Neural progenitor cell (in vitro differentiated cells): Measurements from ENCODE around the gene TBCD. TPM values are rescaled to one million over a fixed set of nuclear protein-coding genes. Genes with fewer than 3 reads are reported as not detected.

Source experiments
- DNase-seq: peaks from one replicate; pipeline ENCODE4 v3.0.0-alpha.2; 2016; ENCODE audit warnings: low spot score
- H2AFZ ChIP-seq: fragments of 200-600 bp; sonication (generic); replicated peaks from 2 replicates; pipeline ENCODE4 v1.6.1; 2016; ENCODE audit warnings: antibody characterized with exemption
- H3F3A ChIP-seq: fragments of 200-600 bp; sonication (generic); 2 replicates; pipeline ENCODE4 v1.6.1; 2016; ENCODE audit warnings: antibody characterized with exemption, low read depth
- H3K27ac ChIP-seq: fragments of 200-600 bp; sonication (generic); 2 replicates; pipeline ENCODE4 v1.5.1; 2016; ENCODE audit warnings: mild to moderate bottlenecking
- H3K27me3 ChIP-seq: fragments of 200-600 bp; sonication (generic); 2 replicates; pipeline ENCODE4 v1.6.1; 2016; ENCODE audit warnings: mild to moderate bottlenecking, moderate library complexity
- H3K36me3 ChIP-seq: fragments of 200-600 bp; sonication (generic); 2 replicates; pipeline ENCODE4 v1.5.1; 2016
- H3K4me1 ChIP-seq: fragments of 200-600 bp; sonication (generic); 2 replicates; pipeline ENCODE4 v1.6.1; 2016; ENCODE audit warnings: mixed run types
- H3K4me2 ChIP-seq: fragments of 200-600 bp; sonication (generic); 2 replicates; pipeline ENCODE4 v1.6.1; 2016
- H3K4me3 ChIP-seq: fragments of 200-600 bp; sonication (generic); 2 replicates; pipeline ENCODE4 v1.5.1; 2016
- H3K79me2 ChIP-seq: fragments of 200-600 bp; sonication (generic); 2 replicates; pipeline ENCODE4 v1.6.1; 2016; ENCODE audit warnings: low read depth
- H3K9ac ChIP-seq: fragments of 200-600 bp; sonication (generic); 2 replicates; pipeline ENCODE4 v1.6.1; 2016
- H3K9me3 ChIP-seq: fragments of 200-600 bp; sonication (generic); 2 replicates; pipeline ENCODE4 v1.5.1; 2016; ENCODE audit warnings: low read depth
- H4K20me1 ChIP-seq: fragments of 200-600 bp; sonication (generic); 2 replicates; pipeline ENCODE4 v1.6.1; 2016; ENCODE audit warnings: low read depth
- H3K27ac Mint-ChIP-seq: 3 replicates; pipeline ENCODE4 v1.8.0; 2021; ENCODE audit warnings: mixed read lengths
- H3K27me3 Mint-ChIP-seq: 2 replicates; pipeline ENCODE4 v1.8.0; 2022; ENCODE audit warnings: low read depth, mild to moderate bottlenecking, inconsistent platforms, moderate library complexity, mixed read lengths; ENCODE audit not compliant: insufficient read depth
- H3K36me3 Mint-ChIP-seq: 3 replicates; pipeline ENCODE4 v1.8.0; 2021; ENCODE audit warnings: mixed read lengths
- H3K4me1 Mint-ChIP-seq: 3 replicates; pipeline ENCODE4 v1.8.0; 2021; ENCODE audit warnings: mixed read lengths
- H3K4me3 Mint-ChIP-seq: 3 replicates; pipeline ENCODE4 v1.8.0; 2021; ENCODE audit warnings: mild to moderate bottlenecking, moderate library complexity, mixed read lengths
- H3K9me3 Mint-ChIP-seq: 3 replicates; pipeline ENCODE4 v1.8.0; 2020; ENCODE audit warnings: mixed read lengths
- EZH2 ChIP-seq: fragments of 200-600 bp; sonication (generic); IDR thresholded peaks from 2 replicates; pipeline ENCODE4 v1.6.1; 2017; ENCODE audit warnings: antibody characterized with exemption, mild to moderate bottlenecking, moderate library complexity
- EZH2phosphoT487 ChIP-seq: fragments of 200-600 bp; sonication (generic); IDR thresholded peaks from 2 replicates; pipeline ENCODE4 v1.6.1; 2017; ENCODE audit warnings: antibody characterized with exemption
- total RNA-seq: library from RNA; depleted of rRNA; stranded (reverse); fragments of >200 nt; gene quantifications from 2 replicates; pipeline ENCODE4 v1.2.3, GENCODE V29; 2015; ENCODE audit warnings: low replicate concordance
- TF ChIP-seq, protein P1 (sequence below): fragments of 200-600 bp; sonication (generic); IDR thresholded peaks from 2 replicates; pipeline ENCODE4 v1.5.1; 2017; ENCODE audit warnings: antibody characterized with exemption, mild to moderate bottlenecking

TBCD gene
- total RNA-seq, 1 donor from 2014 or later = 76.4 TPM

DNA sequence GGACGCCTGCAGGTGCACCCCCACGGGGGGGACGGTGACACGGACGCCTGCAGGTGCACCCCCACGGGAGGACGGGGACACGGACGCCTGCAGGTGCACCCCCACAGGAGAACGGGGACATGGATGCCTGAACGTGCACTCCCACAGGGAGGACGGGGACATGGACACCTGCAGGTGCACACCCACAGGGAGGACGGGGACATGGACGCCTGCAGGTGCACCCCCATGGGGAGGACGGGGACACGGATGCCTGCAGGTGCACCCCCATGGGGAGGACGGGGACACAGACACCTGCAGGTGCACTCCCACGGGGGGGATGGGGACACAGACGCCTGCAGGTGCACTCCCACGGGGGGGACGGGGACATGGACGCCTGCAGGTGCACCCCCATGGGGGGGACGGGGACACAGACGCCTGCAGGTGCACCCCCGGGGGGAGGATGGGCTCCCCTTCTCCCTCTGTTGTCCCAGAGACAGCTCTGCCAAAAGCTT lies 213.0 kb downstream of the TBCD start:
- H3K27me3 ChIP-seq = no peaks in the 10 kb centered on the region
- no peaks in the 10 kb centered on the region for H3K36me3 ChIP-seq
- H2AFZ ChIP-seq = no peak overlapping the region
- no peak overlapping the region for H3K4me3 Mint-ChIP-seq
- no peak overlapping the region for H3K9ac ChIP-seq
- no peak overlapping the region for H3K4me2 ChIP-seq
- H3F3A ChIP-seq = peaks cover 6% of the 10 kb centered on the region
- H4K20me1 ChIP-seq = no peaks in the 10 kb centered on the region
- H3K4me1 ChIP-seq = peaks cover 4% of the 10 kb centered on the region
- H3K4me1 Mint-ChIP-seq = peaks cover 7% of the 10 kb centered on the region
- H3K27ac ChIP-seq = no peak overlapping the region
- TF ChIP-seq EZH2phosphoT487 (no peak), EZH2 (no peak)
- TF ChIP-seq, protein P1, sequence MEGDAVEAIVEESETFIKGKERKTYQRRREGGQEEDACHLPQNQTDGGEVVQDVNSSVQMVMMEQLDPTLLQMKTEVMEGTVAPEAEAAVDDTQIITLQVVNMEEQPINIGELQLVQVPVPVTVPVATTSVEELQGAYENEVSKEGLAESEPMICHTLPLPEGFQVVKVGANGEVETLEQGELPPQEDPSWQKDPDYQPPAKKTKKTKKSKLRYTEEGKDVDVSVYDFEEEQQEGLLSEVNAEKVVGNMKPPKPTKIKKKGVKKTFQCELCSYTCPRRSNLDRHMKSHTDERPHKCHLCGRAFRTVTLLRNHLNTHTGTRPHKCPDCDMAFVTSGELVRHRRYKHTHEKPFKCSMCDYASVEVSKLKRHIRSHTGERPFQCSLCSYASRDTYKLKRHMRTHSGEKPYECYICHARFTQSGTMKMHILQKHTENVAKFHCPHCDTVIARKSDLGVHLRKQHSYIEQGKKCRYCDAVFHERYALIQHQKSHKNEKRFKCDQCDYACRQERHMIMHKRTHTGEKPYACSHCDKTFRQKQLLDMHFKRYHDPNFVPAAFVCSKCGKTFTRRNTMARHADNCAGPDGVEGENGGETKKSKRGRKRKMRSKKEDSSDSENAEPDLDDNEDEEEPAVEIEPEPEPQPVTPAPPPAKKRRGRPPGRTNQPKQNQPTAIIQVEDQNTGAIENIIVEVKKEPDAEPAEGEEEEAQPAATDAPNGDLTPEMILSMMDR = no peak
- no peak overlapping the region for H3K4me3 ChIP-seq
- DNase-seq = no peak
- H3K27ac Mint-ChIP-seq = no peak overlapping the region
- no peaks in the 10 kb centered on the region for H3K9me3 ChIP-seq
- H3K9me3 Mint-ChIP-seq = no peaks in the 10 kb centered on the region
- H3K27me3 Mint-ChIP-seq = no peaks in the 10 kb centered on the region
- H3K79me2 ChIP-seq = no peaks in the 10 kb centered on the region
- peaks cover 4% of the 10 kb centered on the region for H3K36me3 Mint-ChIP-seq

DNA sequence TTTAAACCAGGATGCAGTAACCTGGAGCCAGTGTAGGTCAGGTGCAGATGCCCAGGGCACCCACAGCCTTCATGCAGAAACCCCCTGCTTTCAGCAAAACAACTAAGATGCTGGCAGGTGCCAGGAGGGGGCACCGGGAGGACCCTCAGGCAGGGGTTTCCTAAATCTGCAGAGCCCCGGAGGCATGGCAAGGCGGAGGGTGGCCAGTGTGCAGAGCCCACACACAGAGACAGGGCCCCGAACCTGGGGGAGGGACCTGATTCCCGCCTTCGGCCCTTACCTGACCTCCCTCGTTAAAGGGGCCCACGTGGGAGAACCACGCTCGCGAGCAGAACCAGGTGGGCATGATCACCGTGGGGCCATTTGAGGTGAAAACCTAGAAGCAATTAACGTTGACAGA lies 213.5 kb downstream of the TBCD start:
- H3K9ac ChIP-seq = no peak overlapping the region
- Mint-ChIP-seq H3K4me3 (no peak overlapping the region), H3K27ac (no peak overlapping the region), H3K9me3 (no peaks in the 10 kb centered on the region), H3K4me1 (peaks cover 7% of the 10 kb centered on the region), H3K27me3 (no peaks in the 10 kb centered on the region), H3K36me3 (peaks cover 3% of the 10 kb centered on the region)
- H3F3A ChIP-seq = peaks cover 6% of the 10 kb centered on the region
- no peaks in the 10 kb centered on the region for H3K9me3 ChIP-seq
- H3K4me3 ChIP-seq = no peak overlapping the region
- H3K27me3 ChIP-seq = no peaks in the 10 kb centered on the region
- H3K4me1 ChIP-seq = peaks cover 4% of the 10 kb centered on the region
- no peaks in the 10 kb centered on the region for H4K20me1 ChIP-seq
- H3K4me2 ChIP-seq = no peak overlapping the region
- no peak overlapping the region for H2AFZ ChIP-seq
- TF ChIP-seq EZH2phosphoT487 = no peak
- TF ChIP-seq, protein P1 = no peak
- no peak for TF ChIP-seq EZH2
- no peaks in the 10 kb centered on the region for H3K36me3 ChIP-seq
- no peak overlapping the region for H3K27ac ChIP-seq
- no peak for DNase-seq
- H3K79me2 ChIP-seq = no peaks in the 10 kb centered on the region

DNA sequence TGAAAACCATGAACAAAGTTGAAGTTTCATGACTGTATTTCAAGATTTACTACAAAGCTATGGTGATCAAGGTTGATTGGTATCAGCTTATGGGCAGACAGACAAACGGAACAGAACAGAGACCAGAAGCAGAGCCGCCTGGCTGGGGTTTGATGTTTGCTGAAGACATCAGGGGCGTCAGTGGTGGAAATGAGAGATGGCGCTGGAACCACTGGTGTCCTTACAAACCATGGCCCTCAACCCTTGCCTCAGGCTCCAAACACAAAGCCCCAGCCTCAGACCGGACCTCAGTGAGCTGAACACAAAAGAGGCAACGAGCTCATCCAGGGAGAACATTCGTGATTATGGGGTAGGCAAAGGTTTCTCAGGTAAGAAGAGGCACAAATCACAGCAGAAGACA lies 214.6 kb downstream of the TBCD start:
- Histone ChIP-seq H3K9ac (no peak overlapping the region), H2AFZ (no peak overlapping the region), H3K4me1 (peaks cover 4% of the 10 kb centered on the region), H3K4me2 (no peak overlapping the region), H3F3A (peaks cover 6% of the 10 kb centered on the region), H3K27ac (no peak overlapping the region), H3K79me2 (no peaks in the 10 kb centered on the region), H3K4me3 (no peak overlapping the region), H3K27me3 (no peaks in the 10 kb centered on the region), H3K9me3 (no peaks in the 10 kb centered on the region), H4K20me1 (no peaks in the 10 kb centered on the region), H3K36me3 (no peaks in the 10 kb centered on the region)
- peaks cover 7% of the 10 kb centered on the region for H3K4me1 Mint-ChIP-seq
- no peaks in the 10 kb centered on the region for H3K9me3 Mint-ChIP-seq
- no peak overlapping the region for H3K27ac Mint-ChIP-seq
- H3K36me3 Mint-ChIP-seq = peaks cover 5% of the 10 kb centered on the region
- TF ChIP-seq, protein P1 = no peak
- TF ChIP-seq EZH2phosphoT487 (no peak), EZH2 (no peak)
- no peaks in the 10 kb centered on the region for H3K27me3 Mint-ChIP-seq
- no peak for DNase-seq
- H3K4me3 Mint-ChIP-seq = no peak overlapping the region
